ENCODE measurements around the gene ZSWIM4.
A peak's percentile ranks its signal among the peaks of the same experiment; 100 is the strongest.
"Not testable (repeated sequence)": the region's sequence is repeated elsewhere in the genome, so short reads cannot be mapped to it uniquely, and the experiment has no call there.

The ZSWIM4 gene

GRCh38 chr19:13794757-13795589, at the start of gene ZSWIM4:
TSS of gene ZSWIM4 (plus strand) at chr19:13795443. CDS start at chr19:13795649, 206 bp downstream.
- FAIRE-seq: peak; percentile 68

GRCh38 chr19:13747098-13747453, 48.2 kb upstream of the ZSWIM4 start:
- no peak for FAIRE-seq

GRCh38 chr19:13748169-13748828, 46.9 kb upstream of the ZSWIM4 start:
- no peak for FAIRE-seq

GRCh38 chr19:13751436-13751835, 43.8 kb upstream of the ZSWIM4 start:
- FAIRE-seq: no peak

GRCh38 chr19:13753622-13754021, 41.6 kb upstream of the ZSWIM4 start:
- FAIRE-seq: not testable (repeated sequence)

- FAIRE-seq: no peak
These were observed 39.0 kb upstream of the ZSWIM4 start for GRCh38 chr19:13756210-13756609.

GRCh38 chr19:13757805-13758772, 37.2 kb upstream of the ZSWIM4 start:
- no peak for FAIRE-seq

- FAIRE-seq: no peak
These were observed 36.4 kb upstream of the ZSWIM4 start for GRCh38 chr19:13758795-13759194.

GRCh38 chr19:13761423-13761822, 33.8 kb upstream of the ZSWIM4 start:
- FAIRE-seq: no peak

GRCh38 chr19:13762635-13763235, 32.5 kb upstream of the ZSWIM4 start:
- no peak for FAIRE-seq

- FAIRE-seq: no peak
These were observed 32.0 kb upstream of the ZSWIM4 start for GRCh38 chr19:13763265-13763664.

- FAIRE-seq: no peak
These were observed 31.0 kb upstream of the ZSWIM4 start, which contains the start of gene MRI1 for GRCh38 chr19:13764101-13764807. TSS of gene MRI1 (plus strand) at chr19:13764522. CDS start at chr19:13764589, 67 bp downstream.

GRCh38 chr19:13764821-13765394, 30.3 kb upstream of the ZSWIM4 start:
- no peak for FAIRE-seq

- no peak for FAIRE-seq
These were observed 29.7 kb upstream of the ZSWIM4 start for GRCh38 chr19:13765395-13766094.

GRCh38 chr19:13766095-13766481, 29.2 kb upstream of the ZSWIM4 start:
- no peak for FAIRE-seq

- no peak for FAIRE-seq
These were observed 26.7 kb upstream of the ZSWIM4 start for GRCh38 chr19:13768510-13768909.

- no peak for FAIRE-seq
These were observed 25.1 kb upstream of the ZSWIM4 start for GRCh38 chr19:13770013-13770635.

- peak; percentile 76 for FAIRE-seq
These were observed 20.7 kb upstream of the ZSWIM4 start, which contains the start of gene C19orf53 for GRCh38 chr19:13774217-13775191. TSS of gene C19orf53 (plus strand) at chr19:13774456. CDS start at chr19:13774478, 22 bp downstream.

GRCh38 chr19:13778398-13778797, 16.8 kb upstream of the ZSWIM4 start:
- FAIRE-seq: no peak
